GM20431 (cell line): ENCODE measurements around the gene C1orf21.

ENCODE experiments used
- in situ Hi-C: fragments of 300-500 bp; cut with MseI, MboI; formaldehyde crosslinking; loops from one replicate; pipeline ENCODE4 v1.15.0; 2020; ENCODE audit warnings: low sequenced_read_pairs; ENCODE audit not compliant: unreplicated experiment

The C1orf21 gene

DNA sequence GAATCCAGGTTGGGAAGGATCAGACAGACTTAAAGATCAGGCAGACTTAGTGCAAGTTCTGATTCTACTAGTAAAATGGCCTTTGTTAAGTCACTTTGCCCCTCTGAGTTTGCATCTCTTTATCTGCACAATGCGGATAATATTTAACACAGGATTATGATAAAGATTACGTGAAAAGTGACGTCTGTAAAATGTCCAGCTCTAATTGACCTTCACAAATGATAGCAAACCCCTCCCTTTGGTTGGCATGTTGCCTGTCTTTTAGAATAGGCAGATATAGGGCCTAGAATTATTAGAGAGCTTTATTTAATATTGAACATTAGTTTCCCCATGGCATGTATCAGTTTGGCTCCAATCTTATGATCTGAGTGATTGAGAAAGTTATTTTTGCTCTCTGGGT is 55.4 kb downstream of the C1orf21 start:
- in situ Hi-C loops: no loop called here

GRCh38 chr1:184443201-184443600 is 56.4 kb downstream of the C1orf21 start:
- in situ Hi-C loops: no loop called here

DNA sequence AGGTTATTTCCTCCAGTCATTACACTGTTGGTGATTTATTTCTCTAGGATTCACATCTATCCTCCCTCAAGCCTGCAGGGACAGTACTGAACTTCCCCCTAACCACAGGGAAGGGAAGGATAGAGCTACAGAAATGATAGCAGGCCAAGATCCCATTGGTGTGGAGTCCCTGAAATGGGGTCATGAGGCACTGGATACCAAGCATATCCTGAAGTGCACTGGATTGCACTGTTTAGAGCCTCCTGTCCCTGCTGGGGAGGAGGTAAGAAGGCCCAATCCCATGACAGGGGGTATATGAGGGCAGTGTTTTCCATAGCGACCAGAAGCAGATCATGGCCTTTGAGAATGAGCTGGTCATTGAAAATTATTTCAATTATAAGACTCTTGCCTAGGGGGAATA is 56.8 kb downstream of the C1orf21 start:
- in situ Hi-C loops: no loop called here

DNA sequence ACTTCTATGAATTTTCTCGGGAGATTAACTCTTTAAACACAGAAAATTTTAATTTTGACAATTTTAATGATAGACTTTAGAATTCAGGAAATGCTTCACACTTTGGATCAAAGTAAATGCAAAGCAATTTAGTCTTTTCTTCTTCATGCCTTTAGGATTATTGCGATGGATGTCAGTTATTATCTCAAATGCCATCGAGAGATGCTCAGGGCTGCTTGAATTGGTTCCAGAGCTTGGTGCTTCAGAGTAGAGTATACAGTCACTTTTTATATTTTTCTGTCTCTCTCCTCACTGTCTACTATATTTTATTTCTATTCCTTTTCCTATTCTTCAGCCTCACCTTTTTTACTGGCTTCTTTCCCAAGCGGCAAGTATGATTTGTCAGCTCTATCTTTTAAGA is 59.2 kb downstream of the C1orf21 start:
- in situ Hi-C loops: no loop called here

DNA sequence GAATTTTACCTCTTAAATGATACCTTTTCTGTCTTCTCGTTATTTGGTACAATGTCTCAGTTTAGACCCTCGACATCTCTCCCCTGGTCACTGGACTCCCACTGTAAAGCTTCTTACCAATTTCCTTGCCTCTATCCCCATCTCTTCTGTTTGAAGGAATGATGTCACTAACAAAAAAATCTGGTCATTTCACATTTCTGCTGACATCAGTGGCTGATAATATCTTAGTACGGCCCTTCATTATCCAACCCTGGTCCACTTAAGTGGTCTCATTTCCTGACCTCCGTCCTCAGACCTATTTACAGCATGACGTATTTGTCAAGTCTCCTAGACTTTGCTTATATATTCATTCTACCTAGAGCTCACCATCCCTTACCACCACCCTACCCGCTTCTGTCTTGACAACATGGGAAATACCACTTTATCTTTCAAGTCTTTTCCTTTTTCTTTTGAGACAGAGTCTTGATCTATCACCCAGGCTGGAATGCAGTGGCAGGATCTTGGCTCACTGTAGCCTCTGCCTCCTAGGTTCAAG is 60.9 kb downstream of the C1orf21 start:
- in situ Hi-C loops: no loop called here

- in situ Hi-C loops: no loop called here
These were observed 63.1 kb downstream of the C1orf21 start for GRCh38 chr1:184449916-184450315.

GRCh38 chr1:184455786-184456185 is 69.0 kb downstream of the C1orf21 start:
- in situ Hi-C loops: no loop called here

- in situ Hi-C loops: no loop called here
These were observed 69.4 kb downstream of the C1orf21 start for GRCh38 chr1:184456189-184456588.

DNA sequence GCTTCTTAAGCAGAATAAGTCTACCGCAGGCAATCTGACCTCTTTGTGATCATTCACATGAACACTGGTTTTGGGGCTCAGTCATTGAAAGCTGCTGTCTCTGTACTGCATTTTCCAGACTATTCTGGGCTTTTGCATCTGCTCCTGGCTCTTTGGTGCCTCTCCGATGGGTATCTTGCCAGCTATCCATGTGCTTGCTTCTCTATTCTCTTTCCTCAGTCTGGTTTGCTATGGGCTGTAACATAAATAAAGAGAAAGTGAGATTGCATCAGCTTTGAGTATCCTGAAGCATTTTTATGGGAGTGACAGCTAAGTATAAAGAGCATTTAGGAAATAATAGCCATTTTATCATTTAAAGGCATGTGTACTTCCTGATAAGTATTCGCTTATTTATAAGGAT is 70.7 kb downstream of the C1orf21 start:
- in situ Hi-C loops: no loop called here

DNA sequence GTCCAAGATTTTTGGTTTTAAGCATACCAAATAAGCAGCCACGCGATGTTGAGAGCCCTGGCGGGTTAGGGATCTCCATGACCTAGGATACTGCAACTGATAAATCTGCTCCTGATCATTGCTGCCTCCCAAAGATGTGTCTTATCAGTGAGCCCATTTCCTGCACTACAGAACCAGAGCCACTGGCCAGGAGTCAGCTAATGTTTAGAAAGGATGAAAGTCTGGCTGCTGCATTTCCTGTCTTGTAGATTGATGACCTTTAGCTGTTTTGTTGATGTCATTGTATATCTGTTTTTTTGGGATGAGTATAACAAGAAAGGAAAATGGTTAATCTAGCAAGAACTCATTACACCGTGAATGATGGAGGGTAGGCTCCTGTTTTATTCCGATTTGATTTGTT is 74.5 kb downstream of the C1orf21 start:
- in situ Hi-C loops: no loop called here

DNA sequence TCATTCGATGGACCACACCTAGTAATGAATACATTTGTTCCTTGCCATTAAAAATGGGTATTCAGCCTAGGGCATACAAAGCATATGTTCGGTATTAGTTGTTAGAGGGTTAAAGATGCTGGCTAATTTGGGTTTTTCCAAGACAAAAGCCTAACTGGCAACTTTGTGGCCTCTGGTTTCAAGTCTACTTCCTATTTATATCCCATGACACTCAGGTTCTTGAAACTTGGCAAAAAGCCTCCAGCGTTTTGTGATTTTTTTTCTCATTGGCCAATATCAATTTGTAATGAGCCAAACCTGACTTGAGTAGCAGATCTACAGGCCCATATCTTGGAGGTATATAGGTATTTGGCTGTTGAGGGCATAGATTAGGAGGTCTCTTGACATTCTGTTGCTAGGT is 75.3 kb downstream of the C1orf21 start:
- in situ Hi-C loops: no loop called here

GRCh38 chr1:184462990-184463389 is 76.2 kb downstream of the C1orf21 start:
- in situ Hi-C loops: no loop called here

GRCh38 chr1:184463680-184464079 is 76.9 kb downstream of the C1orf21 start:
- in situ Hi-C loops: no loop called here

- in situ Hi-C loops: no loop called here
These were observed 77.9 kb downstream of the C1orf21 start for GRCh38 chr1:184464757-184465156.

GRCh38 chr1:184465489-184466146 is 78.8 kb downstream of the C1orf21 start:
- in situ Hi-C loops: no loop called here

DNA sequence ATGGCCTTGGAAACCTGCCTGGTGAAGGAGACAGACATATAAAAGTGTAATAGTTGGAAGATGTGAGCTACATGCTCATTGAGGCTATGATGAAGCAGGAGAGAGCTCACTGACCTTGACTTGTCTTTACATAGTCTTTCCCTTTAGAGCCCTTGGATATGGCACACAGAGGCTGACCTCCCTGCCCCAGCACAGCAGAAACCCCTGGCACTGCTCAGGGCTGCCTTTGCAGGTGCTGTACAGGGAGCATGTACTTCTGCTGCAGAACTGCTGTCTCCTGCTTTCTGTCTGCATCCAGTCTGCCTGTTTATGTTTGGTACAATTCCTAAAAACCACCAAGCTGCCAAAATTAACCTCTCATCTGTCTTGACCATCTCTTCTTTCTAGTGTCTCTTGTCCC is 80.5 kb downstream of the C1orf21 start:
- in situ Hi-C loops: no loop called here

DNA sequence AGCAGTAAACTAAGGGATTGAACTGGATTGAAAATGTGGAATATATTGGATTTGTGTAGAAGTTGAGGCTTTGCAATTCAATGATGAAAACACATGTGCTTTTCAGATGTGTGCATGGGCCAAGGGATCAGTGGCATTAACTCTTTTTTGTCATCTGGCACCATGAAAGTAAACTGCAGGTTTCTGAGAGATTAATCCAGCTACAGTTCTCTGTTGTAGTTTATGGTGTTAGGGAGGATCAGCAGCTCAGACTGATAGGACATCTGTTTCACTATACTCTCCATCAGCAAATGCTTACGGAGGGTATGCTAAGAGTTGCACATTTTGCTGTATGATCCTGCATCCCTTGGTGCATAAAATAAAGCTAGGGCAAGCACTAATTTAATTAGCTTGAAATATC is 82.6 kb downstream of the C1orf21 start:
- in situ Hi-C loops: no loop called here

- in situ Hi-C loops: no loop called here
These were observed 84.9 kb downstream of the C1orf21 start for GRCh38 chr1:184471686-184472085.

DNA sequence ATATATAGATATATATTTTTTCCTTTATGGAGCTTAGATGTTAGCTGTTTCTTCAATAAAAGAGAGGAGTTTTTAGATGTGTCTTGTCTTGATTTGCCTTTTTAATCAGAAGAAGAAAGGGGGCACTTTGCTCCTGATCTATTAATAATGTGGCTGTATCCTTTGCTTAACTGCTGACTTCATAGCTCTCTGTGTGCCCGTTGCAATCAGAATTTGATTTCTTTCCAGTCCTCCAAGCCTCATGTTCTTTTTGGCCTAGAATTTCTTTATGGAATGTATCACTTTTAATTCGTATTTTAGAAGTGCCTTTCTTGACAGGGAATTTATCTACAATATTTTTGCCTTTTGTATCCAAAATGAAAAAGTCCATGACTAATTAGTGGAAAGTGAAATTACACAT is 85.3 kb downstream of the C1orf21 start:
- in situ Hi-C loops: no loop called here

DNA sequence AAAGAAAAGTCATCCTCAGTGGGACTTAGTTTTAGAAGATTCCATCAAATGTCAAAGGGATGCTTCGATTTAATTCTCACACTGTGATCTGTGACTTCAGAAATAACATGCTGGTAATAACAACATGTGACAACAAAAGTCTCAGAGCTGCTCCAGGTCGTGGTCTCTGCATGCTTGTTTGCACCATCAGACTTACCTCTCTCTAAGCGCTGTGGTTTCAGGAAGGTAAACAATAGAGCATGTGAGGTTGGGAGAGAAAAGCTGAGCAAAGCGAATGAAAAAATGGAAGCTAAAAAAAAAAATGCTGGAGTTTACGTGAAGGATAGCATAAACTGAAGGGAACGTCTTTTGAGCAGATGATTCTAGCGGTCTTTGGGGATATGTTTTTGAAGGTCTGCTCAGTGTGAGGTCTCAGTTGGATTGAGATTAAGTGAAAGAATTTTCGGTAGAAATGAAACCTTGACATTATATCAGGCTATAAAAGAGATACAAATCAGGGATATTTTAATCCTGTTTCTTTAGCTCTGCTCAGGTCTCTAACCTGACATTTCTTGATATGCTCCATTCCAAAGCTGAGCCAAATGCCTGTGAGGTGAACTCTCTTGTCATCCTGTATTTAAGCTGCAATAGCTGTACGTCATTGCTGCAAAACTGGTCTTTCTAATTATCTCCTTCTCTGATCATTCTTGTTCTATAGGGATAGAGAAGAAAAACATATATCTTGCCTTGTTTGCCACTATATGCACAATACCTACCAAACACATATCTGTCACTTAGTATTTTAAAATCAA is 86.5 kb downstream of the C1orf21 start:
- in situ Hi-C loops: no loop called here

DNA sequence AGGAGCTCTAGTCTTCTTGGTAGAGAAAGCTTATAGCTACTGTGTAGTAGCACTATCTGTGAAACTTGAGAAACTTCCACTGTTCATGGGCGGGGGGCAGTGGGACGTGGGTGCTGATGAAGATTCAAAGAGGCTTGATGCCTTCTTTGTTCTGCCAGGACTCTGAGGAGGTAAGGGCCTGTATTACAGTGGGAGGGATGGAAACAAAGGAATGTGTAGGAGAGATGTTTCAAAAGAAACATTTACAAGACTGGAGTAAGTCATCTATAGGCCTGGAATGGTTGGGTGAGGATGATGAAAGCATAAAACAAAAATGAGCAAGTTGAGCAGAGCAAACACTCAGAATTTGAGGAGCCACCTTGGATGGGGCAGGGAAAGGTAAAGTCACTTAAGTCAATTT is 89.4 kb downstream of the C1orf21 start:
- in situ Hi-C loops: no loop called here
